HepG2 (cell line): ENCODE results near the gene RNASE11. TPM values are rescaled to one million over a fixed set of nuclear protein-coding genes. Genes with fewer than 3 reads are reported as not detected.

Experiments
- ATAC-seq: fragments of 200-7000 bp; cut with Tn5 transposase; 3 replicates; pipeline ENCODE4 v1.9.1; 2020; ENCODE audit warnings: mild to moderate bottlenecking, moderate library complexity
- BruUV-seq: library from RNA; stranded (reverse); fragments of 400-500 nt; replicated peaks from 2 replicates; lab custom pipeline; 2021; lab: Mats Ljungman, UMichigan
- CTCF ChIA-PET: fragments of 300-600 bp; formaldehyde crosslinking; extraction: SDS; loops from one replicate; lab custom pipeline; 2021; ENCODE audit warnings: low total read pairs, inconsistent platforms, low intra/inter-chr PET ratio; lab: Yijun Ruan, JAX
- POLR2A ChIA-PET: fragments of 350-600 bp; sonication (Branson Sonifier 250); formaldehyde crosslinking; loops from one replicate; lab custom pipeline; 2020; ENCODE audit warnings: antibody characterized with exemption, inconsistent platforms; lab: Yijun Ruan, JAX
- DNase-seq: peaks from one replicate; pipeline ENCODE4 v3.0.0-alpha.2; 2015; ENCODE audit warnings: low spot score
- FAIRE-seq: peaks from 3 replicates; lab custom pipeline; 2011; peaks lifted over from hg19 to GRCh38; lab: Jason Lieb, UNC
- H2AFZ ChIP-seq: one replicate; pipeline ENCODE4 v1.6.1; 2011; ENCODE audit warnings: low read length, inconsistent platforms
- H3K27ac ChIP-seq: fragments of 300-600 bp; 3 replicates; pipeline ENCODE4 v1.8.0; 2011; ENCODE audit warnings: mixed run types, mild to moderate bottlenecking, mixed read lengths, low read length, inconsistent platforms; ENCODE audit not compliant: insufficient read depth; ENCODE audit errors: extremely low read length
- H3K27me3 ChIP-seq, 2 experiments: fragments of 200-600 bp in 1 of 2; 2 replicates in 1 of 2; 3 replicates in 1 of 2; pipeline versions ENCODE4 v1.6.0 to v1.8.0; 2011; ENCODE audit warnings: low read length in 2 of 2, mild to moderate bottlenecking in 2 of 2, moderate library complexity in 2 of 2, inconsistent platforms in 1 of 2; ENCODE audit not compliant: insufficient read depth in 2 of 2, control insufficient read depth in 1 of 2
- H3K36me3 ChIP-seq, 2 experiments: fragments of 200-600 bp in 1 of 2; replicated peaks in 1 of 2; 2 replicates in 1 of 2; 3 replicates in 1 of 2; pipeline versions ENCODE4 v1.5.1 to v1.8.0; 2011; ENCODE audit warnings: low read length in 2 of 2, inconsistent platforms in 1 of 2; ENCODE audit not compliant: insufficient read depth in 2 of 2, control insufficient read depth in 1 of 2
- H3K4me1 ChIP-seq: 2 replicates; pipeline ENCODE4 v1.5.1; 2012; ENCODE audit warnings: low read length, inconsistent platforms; ENCODE audit not compliant: insufficient read depth
- H3K4me2 ChIP-seq: 2 replicates; pipeline ENCODE4 v1.6.0; 2011; ENCODE audit warnings: low read depth, low read length, inconsistent platforms
- H3K4me3 ChIP-seq, 3 experiments: fragments of 200-600 bp in 1 of 3; sonication (generic), shearing (Covaris generic) in 1 of 3; replicated peaks in 1 of 3; 2 replicates each; pipeline ENCODE4 v1.5.1; 2011 to 2016; ENCODE audit warnings: low read length in 3 of 3, inconsistent platforms in 2 of 3, low read depth in 2 of 3, mild to moderate bottlenecking in 2 of 3, control low read depth in 1 of 3, mixed read lengths in 1 of 3; ENCODE audit not compliant: insufficient read depth in 1 of 3
- H3K79me2 ChIP-seq: one replicate; pipeline ENCODE4 v1.6.1; 2011; ENCODE audit warnings: low read length, inconsistent platforms; ENCODE audit not compliant: insufficient read depth
- H3K9ac ChIP-seq: 2 replicates; pipeline ENCODE4 v1.6.0; 2011; ENCODE audit warnings: mild to moderate bottlenecking, low read depth, low read length, inconsistent platforms; ENCODE audit not compliant: insufficient read depth
- H3K9me3 ChIP-seq: 2 replicates; pipeline ENCODE4 v1.5.1; 2012; ENCODE audit warnings: mild to moderate bottlenecking, low read length
- H4K20me1 ChIP-seq: 2 replicates; pipeline ENCODE4 v1.6.0; 2011; ENCODE audit warnings: inconsistent platforms, mild to moderate bottlenecking, low read length, moderate library complexity; ENCODE audit not compliant: insufficient read depth
- ARID4A ChIP-seq: sonication (generic); formaldehyde crosslinking; IDR thresholded peaks from 2 replicates; pipeline ENCODE4 v1.5.0; 2020; ENCODE audit warnings: mild to moderate bottlenecking, missing genetic modification reagents, borderline replicate concordance
- ATF1 ChIP-seq: IDR thresholded peaks from 2 replicates; pipeline ENCODE4 v1.6.1; 2016; ENCODE audit warnings: mild to moderate bottlenecking, control low read depth
- ATF2 ChIP-seq: sonication (generic); formaldehyde crosslinking; IDR thresholded peaks from 2 replicates; pipeline ENCODE4 v1.4.0; 2020; ENCODE audit warnings: missing genetic modification reagents
- CREB1 ChIP-seq, 2 experiments: fragments of 450-650 bp in 1 of 2; IDR thresholded peaks; 2 replicates each; pipeline ENCODE4 v1.6.1; 2016 to 2017; ENCODE audit warnings: control low read depth in 1 of 2, mild to moderate bottlenecking in 1 of 2, missing compliant biosample characterization in 1 of 2, missing genetic modification characterization in 1 of 2
- IRF9 ChIP-seq: sonication (generic); formaldehyde crosslinking; IDR thresholded peaks from 2 replicates; pipeline ENCODE4 v1.8.0; 2022; ENCODE audit warnings: missing genetic modification reagents, mild to moderate bottlenecking, borderline replicate concordance
- PAX8 ChIP-seq: sonication (generic); formaldehyde crosslinking; IDR thresholded peaks from 2 replicates; pipeline ENCODE4 v1.8.0; 2022; ENCODE audit warnings: mild to moderate bottlenecking, missing genetic modification reagents, borderline replicate concordance
- SP5 ChIP-seq: IDR thresholded peaks from 2 replicates; pipeline ENCODE4 v1.6.1; 2016; ENCODE audit warnings: low read depth, borderline replicate concordance
- STAT5B ChIP-seq: sonication (generic); formaldehyde crosslinking; IDR thresholded peaks from 2 replicates; pipeline ENCODE4 v1.4.0; 2020; ENCODE audit warnings: missing genetic modification reagents
- ZNF12 ChIP-seq: sonication (generic); formaldehyde crosslinking; IDR thresholded peaks from 2 replicates; pipeline ENCODE4 v1.5.0; 2020; ENCODE audit warnings: missing genetic modification reagents
- ZNF260 ChIP-seq: sonication (generic); formaldehyde crosslinking; IDR thresholded peaks from 2 replicates; pipeline ENCODE4 v1.4.0; 2020; ENCODE audit warnings: missing genetic modification reagents, low read depth, mild to moderate bottlenecking, borderline replicate concordance
- ZNF30 ChIP-seq: sonication (generic); formaldehyde crosslinking; IDR thresholded peaks from 2 replicates; pipeline ENCODE4 v1.5.0; 2020; ENCODE audit warnings: mild to moderate bottlenecking, missing genetic modification reagents
- WGBS: methylation state at CpG from one replicate; pipeline ENCODE4 v1.1.6; 2017; ENCODE audit warnings: low lambda C conversion rate; 5-methylcytosine and 5-hydroxymethylcytosine counted together
- in situ Hi-C: cut with HindIII; loops from 2 replicates; pipeline ENCODE4 v1.10.0; 2017; ENCODE audit warnings: low pct_unique_long_range_greater_than_20kb; ENCODE audit not compliant: extremely low pct_ligation_motif_present
- intact Hi-C: fragments of 100-400 bp; cut with micrococcal nuclease; formaldehyde crosslinking; loops from one replicate; pipeline ENCODE4 v1.10.0; 2022; ENCODE audit not compliant: unreplicated experiment
- polyA plus RNA-seq, 8 experiments: library from polyadenylated mRNA; depleted of rRNA in 3 of 8; stranded (reverse) in 7 of 8; unstranded in 1 of 8; fragments of >200 nt; fragmentation: Illumina TruSeq in 4 of 8; extraction: Trizol in 4 of 8; gene quantifications; 2 replicates each; pipeline versions ENCODE4 v1.2.1 to v1.2.3, GENCODE V29; 2011 to 2016; ENCODE audit warnings: low read depth in 4 of 8, missing spikeins in 1 of 8, mixed read lengths in 1 of 8; ENCODE audit not compliant: insufficient read depth in 1 of 8
- total RNA-seq, 5 experiments: library from RNA; depleted of rRNA; stranded (reverse); fragments of >200 nt; fragmentation: Illumina TruSeq; extraction: Trizol; gene quantifications; 2 replicates each; pipeline ENCODE4 v1.2.3, GENCODE V29; 2016; ENCODE audit warnings: low read depth in 1 of 5
- TF ChIP-seq, protein P1 (sequence below): sonication (generic); formaldehyde crosslinking; IDR thresholded peaks from 2 replicates; pipeline ENCODE4 v1.4.0; 2020; ENCODE audit warnings: mild to moderate bottlenecking, missing genetic modification reagents
- TF ChIP-seq, protein P2 (sequence below): sonication (generic); formaldehyde crosslinking; conservative IDR thresholded peaks from 2 replicates; pipeline ENCODE4 v1.4.0; 2020; ENCODE audit warnings: missing genetic modification reagents

Gene RNASE11
- total and polyA plus RNA-seq, 2 of the 13 experiments (the other 11 are each of a cell fraction or from before 2014, with no cell fraction given), result not detected

DNA sequence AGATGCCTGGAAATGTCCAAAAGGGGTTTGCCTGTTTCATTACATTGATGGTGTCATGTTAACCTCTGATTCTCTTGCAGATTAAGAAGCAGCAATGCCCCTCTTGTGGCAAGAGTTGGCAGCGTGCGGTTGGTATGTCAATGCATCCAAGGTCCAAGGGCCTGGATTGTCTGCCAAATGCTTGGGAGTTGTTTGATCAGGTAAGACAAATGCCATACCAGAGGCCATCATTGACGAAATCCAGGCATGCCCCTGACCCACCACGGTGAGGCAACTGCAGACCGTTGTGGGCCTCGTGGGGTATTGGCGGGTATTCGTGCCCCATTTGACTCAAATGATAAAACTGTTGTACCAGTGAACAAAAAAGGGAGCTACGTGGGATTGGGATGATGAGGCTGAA is 14.8 kb upstream of the RNASE11 start:
- ChIA-PET POLR2A (no interaction called here), CTCF (no interaction called here)
- Histone ChIP-seq H3K9ac (no peak overlapping the region), H4K20me1 (no peaks in the 10 kb centered on the region), H3K4me2 (no peak overlapping the region), H2AFZ (no peak overlapping the region), H3K27me3 (peaks cover 0 to 3% of the 10 kb centered on the region in 2 experiments; a peak in 2 of 5 replicates), H3K9me3 (no peaks in the 10 kb centered on the region), H3K27ac (no peak overlapping the region), H3K36me3 (no peaks in the 10 kb centered on the region), H3K79me2 (no peaks in the 10 kb centered on the region), H3K4me1 (peaks cover 25% of the 10 kb centered on the region), H3K4me3 (no peak overlapping the region)
- intact Hi-C loops (no loop called here), in situ Hi-C loops (loop anchor here (25.0 kb wide), 1 partner anchor 140 kb away; the partner anchor contains the start of genes APEX1, OSGEP, PIP4P1 and PNP)
- DNase-seq, result no peak
- no peak for ATAC-seq
- 59% methylated on average over 9 of the region's 9 CpGs for WGBS
- no TSS peak for BruUV-seq
- no peak for FAIRE-seq
- TF ChIP-seq STAT5B (CRISPR knock-in tag), result no peak
- TF ChIP-seq CREB1 (IDR thresholded peaks at IDR 0.05), result no peak
- TF ChIP-seq CREB1 (CRISPR knock-in tag; IDR thresholded peaks at IDR 0.05), result no peak
- no peak for TF ChIP-seq ZNF12 (CRISPR knock-in tag)
- no peak for TF ChIP-seq IRF9 (CRISPR knock-in tag)
- no peak for TF ChIP-seq ZNF30 (CRISPR knock-in tag)
- no peak for TF ChIP-seq ZNF260 (CRISPR knock-in tag)
- no peak for TF ChIP-seq ARID4A (CRISPR knock-in tag)
- no peak for TF ChIP-seq PAX8 (CRISPR knock-in tag)
- TF ChIP-seq, protein P1, sequence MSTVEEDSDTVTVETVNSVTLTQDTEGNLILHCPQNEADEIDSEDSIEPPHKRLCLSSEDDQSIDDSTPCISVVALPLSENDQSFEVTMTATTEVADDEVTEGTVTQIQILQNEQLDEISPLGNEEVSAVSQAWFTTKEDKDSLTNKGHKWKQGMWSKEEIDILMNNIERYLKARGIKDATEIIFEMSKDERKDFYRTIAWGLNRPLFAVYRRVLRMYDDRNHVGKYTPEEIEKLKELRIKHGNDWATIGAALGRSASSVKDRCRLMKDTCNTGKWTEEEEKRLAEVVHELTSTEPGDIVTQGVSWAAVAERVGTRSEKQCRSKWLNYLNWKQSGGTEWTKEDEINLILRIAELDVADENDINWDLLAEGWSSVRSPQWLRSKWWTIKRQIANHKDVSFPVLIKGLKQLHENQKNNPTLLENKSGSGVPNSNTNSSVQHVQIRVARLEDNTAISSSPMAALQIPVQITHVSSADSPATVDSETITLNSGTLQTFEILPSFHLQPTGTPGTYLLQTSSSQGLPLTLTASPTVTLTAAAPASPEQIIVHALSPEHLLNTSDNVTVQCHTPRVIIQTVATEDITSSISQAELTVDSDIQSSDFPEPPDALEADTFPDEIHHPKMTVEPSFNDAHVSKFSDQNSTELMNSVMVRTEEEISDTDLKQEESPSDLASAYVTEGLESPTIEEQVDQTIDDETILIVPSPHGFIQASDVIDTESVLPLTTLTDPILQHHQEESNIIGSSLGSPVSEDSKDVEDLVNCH (CRISPR knock-in tag), result no peak
- no peak for TF ChIP-seq ATF2 (CRISPR knock-in tag)
- TF ChIP-seq, protein P2, sequence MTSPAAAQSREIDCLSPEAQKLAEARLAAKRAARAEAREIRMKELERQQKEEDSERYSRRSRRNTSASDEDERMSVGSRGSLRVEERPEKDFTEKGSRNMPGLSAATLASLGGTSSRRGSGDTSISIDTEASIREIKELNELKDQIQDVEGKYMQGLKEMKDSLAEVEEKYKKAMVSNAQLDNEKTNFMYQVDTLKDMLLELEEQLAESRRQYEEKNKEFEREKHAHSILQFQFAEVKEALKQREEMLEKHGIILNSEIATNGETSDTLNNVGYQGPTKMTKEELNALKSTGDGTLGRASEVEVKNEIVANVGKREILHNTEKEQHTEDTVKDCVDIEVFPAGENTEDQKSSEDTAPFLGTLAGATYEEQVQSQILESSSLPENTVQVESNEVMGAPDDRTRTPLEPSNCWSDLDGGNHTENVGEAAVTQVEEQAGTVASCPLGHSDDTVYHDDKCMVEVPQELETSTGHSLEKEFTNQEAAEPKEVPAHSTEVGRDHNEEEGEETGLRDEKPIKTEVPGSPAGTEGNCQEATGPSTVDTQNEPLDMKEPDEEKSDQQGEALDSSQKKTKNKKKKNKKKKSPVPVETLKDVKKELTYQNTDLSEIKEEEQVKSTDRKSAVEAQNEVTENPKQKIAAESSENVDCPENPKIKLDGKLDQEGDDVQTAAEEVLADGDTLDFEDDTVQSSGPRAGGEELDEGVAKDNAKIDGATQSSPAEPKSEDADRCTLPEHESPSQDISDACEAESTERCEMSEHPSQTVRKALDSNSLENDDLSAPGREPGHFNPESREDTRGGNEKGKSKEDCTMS (CRISPR knock-in tag), result no peak
- TF ChIP-seq SP5 (CRISPR knock-in tag), result no peak
- TF ChIP-seq ATF1 (CRISPR knock-in tag), result no peak
